Central memory CD4-positive, alpha-beta T cell (primary cell): ENCODE measurements around the gene PARL.
A peak's percentile ranks its signal among the peaks of the same experiment; 100 is the strongest.

Experiments used
- DNase-seq: peaks from one replicate; pipeline ENCODE4 v3.0.0; 2022

PARL gene

DNA sequence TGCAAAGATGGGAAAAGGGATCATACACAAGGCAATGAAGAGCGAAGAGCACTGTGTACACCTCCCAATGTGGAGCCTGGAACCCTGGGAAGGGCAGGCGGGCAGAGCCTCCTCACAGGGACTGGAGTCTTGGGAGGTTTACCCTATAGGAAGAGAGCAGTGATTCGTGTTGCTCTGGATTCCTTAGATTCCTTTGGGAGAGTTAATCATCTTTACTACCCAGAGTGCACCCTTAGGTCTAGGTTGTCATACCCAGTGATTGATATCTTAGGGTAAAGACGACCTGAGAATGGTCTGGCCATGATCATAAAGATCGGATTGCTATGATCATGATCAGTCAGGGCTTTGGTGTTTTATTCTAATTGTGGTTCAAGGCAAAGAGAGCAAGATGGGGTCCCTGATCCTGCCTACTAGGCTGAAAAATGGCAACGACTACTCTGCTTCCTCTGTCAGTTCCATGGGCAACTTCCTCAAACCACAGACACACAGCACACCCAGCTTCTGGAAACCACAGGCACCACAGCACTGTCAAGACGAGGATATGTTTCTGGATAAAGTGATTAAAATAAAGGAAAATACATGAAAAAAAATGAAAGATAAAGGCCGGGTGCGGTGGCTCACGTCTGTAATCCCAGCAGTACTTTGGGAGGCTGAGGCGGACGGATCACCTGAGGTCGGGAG is 38.9 kb downstream of the PARL start:
- DNase-seq: no peak

GRCh38 chr3:183845090-183845489 is 39.6 kb downstream of the PARL start:
- DNase-seq: no peak

- DNase-seq: no peak
Observed at GRCh38 chr3:183844606-183845005, 40.1 kb downstream of the PARL start.

GRCh38 chr3:183839751-183840150 is 44.9 kb downstream of the PARL start:
- no peak for DNase-seq

GRCh38 chr3:183837894-183838293 is 46.8 kb downstream of the PARL start:
- DNase-seq: no peak

GRCh38 chr3:183837390-183837789 is 47.3 kb downstream of the PARL start:
- no peak for DNase-seq

DNA sequence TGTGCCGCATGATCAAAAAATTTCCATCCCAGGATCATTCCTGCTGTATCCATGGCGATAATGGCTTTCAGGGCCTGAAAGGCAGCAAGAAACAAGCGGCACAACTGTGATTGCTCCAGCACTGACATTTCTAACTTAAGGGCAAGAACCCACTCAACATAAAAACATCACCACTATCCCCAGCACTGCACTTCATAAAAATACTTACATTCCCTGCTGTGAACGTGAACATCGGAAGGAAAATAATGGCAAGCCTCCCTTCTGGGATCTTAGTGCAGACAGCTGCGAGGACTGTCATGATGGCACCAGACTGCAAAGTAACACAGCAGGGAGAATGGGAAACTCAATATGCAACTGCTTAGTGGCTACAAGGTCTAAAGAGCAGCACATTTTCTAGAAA is 51.2 kb downstream of the PARL start:
- DNase-seq: no peak

DNA sequence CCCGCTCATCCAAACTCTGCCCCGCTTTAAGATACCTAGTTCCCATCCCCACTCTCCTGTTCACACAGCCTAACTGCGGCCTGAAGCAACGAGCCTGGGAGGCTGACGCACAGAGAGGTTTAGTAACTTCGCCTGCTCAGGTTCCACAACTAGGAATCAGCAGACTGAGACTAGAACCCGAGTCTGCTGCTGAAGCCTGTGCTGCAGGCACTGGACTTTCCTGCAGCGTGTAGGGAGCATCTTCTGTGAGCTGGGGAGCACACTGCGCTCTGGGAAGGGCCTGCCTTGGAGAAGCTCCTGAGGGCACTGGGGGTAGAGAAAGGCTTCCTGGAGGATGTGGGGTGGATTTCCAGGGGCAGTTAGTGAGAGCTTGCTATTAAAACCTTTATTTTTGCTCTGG is 54.5 kb downstream of the PARL start:
- no peak for DNase-seq

DNA sequence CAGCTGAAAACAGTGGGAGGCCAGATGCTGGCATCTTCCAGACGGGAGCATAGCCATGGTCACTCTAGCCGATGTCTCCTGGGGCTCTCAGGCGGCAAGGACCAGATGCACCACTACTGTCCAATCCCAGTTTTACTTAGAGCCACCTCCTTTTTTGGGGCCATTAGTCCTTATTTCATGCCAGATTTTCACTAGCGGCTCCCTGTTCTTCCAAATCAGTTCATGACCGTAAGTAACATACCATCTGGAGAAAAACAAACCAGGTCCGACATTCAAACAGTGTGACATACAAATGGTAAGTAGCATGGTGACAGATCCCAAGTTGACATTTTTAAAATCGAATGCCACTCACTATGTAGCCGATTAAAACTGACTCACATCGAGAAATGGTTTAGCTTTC is 55.2 kb downstream of the PARL start:
- DNase-seq: no peak

GRCh38 chr3:183828538-183828870 is 56.2 kb downstream of the PARL start:
- DNase-seq: no peak

- DNase-seq: no peak
Observed at GRCh38 chr3:183827809-183828537, 56.7 kb downstream of the PARL start.

- DNase-seq: no peak
Observed at GRCh38 chr3:183826448-183827250, 58.0 kb downstream of the PARL start.

DNA sequence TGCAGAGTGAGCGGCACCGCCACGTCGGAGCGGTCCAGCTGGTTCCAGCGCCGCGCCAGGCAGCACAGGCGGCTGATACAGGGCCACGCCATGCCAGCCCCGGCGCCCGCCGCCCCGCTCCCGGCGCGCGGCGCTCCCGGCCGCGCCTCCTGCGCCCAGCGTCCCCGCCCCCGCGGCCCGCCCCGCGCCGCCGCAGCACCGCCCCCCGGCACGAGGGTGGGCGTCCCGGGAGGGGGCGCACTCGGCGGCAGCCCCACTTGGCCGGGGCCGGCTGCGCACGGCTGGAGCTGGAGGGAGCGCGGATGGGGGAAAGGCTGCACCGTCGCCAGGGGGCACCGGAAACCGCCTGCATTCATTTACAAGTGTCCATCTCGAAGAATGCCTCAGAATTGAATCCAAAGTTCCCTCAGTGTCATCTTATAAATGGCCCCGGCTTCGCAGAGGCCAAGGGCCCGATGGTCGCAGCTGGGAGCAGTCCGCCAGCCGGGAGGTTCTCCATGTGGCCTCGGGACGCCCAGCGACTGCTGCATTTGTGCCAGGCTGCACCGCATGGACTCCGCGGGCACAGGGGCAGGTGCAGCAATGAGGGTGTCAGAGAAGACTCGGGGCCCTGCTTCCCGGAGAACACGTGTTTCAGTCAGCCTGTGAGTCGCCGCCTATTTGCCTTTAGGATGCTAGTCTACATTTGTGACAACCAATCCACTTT is 59.1 kb downstream of the PARL start, which contains the start of gene MAP6D1:
Gene MAP6D1 (minus strand): TSS at position 122 of the 706 bp plus-strand sequence. CDS start 30 bp downstream, at position 92.
- DNase-seq: peak; percentile 10

DNA sequence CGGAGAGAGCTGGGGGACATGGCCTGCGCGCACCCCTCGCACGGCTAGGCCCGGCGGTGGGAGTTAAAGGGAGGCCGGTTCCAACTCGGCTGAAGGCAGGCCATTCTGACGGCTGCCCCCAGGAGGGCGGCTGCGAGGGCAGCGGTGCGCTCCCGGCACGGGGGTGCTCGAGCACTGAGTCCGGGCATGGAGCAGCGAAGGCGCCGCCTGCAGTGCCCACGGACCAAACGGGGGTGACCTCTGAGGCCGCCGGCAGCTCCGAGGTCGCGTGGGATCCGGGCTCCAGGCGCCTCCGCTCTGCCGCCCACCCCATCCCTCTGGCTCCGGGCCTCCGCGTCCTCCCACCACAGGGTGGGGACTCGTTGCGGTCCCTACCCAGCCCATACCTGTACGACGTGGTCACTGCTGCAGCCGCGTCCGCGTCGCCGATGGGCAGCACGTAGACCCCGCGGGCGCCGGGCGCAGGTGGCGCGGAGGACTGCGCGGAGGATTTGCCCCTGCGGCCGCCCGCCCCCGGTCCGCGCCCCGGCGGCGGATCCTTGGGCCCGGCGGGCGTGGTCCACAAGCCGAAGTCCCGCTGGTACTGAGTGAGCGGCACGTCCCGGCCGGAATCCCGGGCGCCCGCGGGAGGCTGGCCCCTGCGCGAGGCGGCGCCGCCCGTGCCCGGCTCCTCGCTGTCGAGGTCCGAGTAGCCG is 59.8 kb downstream of the PARL start:
- no peak for DNase-seq

DNA sequence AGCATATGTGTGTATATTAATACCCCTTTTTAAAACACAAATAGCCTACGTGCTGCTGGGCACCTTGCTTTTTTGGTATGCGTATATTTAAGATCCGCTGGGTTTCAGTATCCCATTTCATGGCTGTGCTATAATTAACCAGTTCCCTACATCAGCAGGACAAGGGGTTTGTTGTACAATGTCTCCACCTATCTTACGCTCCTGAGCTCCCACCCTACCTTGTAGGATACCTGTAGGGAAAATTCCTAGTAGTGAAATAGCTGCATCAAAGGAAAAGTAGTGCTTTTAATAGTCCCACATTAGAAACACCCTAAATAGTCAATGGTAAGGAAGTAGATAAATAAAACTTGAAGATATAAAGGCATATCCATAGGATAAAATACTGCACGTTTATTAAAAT is 60.7 kb downstream of the PARL start:
- no peak for DNase-seq

- DNase-seq: no peak
Observed at GRCh38 chr3:183822631-183823030, 62.0 kb downstream of the PARL start.

DNA sequence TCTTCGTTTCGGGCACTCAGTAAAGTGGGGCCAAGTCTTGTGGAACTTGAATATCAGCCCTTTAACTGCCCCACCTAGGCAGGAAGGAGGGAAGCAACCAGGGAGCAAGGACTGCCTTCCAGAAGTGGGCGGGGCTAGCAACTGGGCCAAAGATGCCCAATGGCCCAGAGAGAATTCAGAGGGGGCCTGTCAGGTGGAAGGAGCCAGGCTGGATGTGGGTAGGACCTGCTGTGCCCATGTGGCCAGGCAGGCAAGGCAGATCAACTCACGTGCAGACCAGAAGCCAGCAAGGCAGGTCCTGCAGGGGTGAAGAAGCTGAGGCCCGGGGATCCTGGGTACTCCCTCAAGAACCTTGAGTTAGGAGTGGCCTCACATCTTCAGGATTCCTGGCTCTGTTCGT is 64.8 kb downstream of the PARL start:
- no peak for DNase-seq

GRCh38 chr3:183818706-183819624 is 65.7 kb downstream of the PARL start:
- DNase-seq: no peak

GRCh38 chr3:183818041-183818620 is 66.5 kb downstream of the PARL start:
- no peak for DNase-seq

DNA sequence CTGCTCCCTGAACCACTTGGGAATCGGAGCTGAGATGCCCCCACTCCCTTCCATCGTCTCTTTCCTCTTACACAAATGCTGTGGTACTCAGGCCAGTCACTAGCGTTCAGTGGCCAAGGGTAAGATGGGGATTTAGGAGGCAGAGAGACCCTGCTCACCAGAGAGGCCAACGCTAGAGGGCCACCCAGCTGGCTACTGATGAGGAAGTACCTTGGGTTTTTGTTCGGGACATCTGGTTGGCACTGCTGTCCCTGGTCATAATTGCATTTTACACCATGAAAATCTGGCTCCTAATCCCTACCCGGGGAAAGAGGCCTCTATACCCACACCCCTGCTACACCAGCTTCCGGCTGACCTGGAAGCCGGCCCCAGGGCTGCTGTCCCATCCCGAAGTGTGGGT is 67.0 kb downstream of the PARL start:
- DNase-seq: no peak
